CD14-positive monocyte (primary cell): Measurements from ENCODE around the gene RXFP2. TPM values are rescaled to one million over a fixed set of nuclear protein-coding genes. Genes with fewer than 3 reads are reported as not detected.

Experiments used
- DNase-seq, 3 donors: peaks; one replicate each; pipeline ENCODE4 v3.0.0-alpha.2; 2011 to 2022
- H2AFZ ChIP-seq: 2 replicates; pipeline ENCODE4 v1.6.0; 2012; ENCODE audit warnings: mild to moderate bottlenecking, low read depth, low read length, inconsistent platforms; ENCODE audit not compliant: insufficient read depth, poor library complexity, severe bottlenecking
- H3K27ac ChIP-seq, 2 donors: 1 replicate in 1 of 2; 2 replicates in 1 of 2; pipeline ENCODE4 v1.5.1; 2012 to 2013; ENCODE audit warnings: low read length in 2 of 2, control low read depth in 1 of 2, inconsistent platforms in 1 of 2, low read depth in 1 of 2, mild to moderate bottlenecking in 1 of 2
- H3K27me3 ChIP-seq, 2 donors: one replicate each; pipeline versions ENCODE4 v1.6.0 to v1.6.1; 2011 to 2013; ENCODE audit warnings: low read length in 2 of 2; ENCODE audit not compliant: control insufficient read depth in 2 of 2, insufficient read depth in 2 of 2
- H3K36me3 ChIP-seq, 2 donors: replicated peaks in 1 of 2; 1 replicate in 1 of 2; 2 replicates in 1 of 2; pipeline versions ENCODE4 v1.5.1 to v1.6.1; 2012 to 2013; ENCODE audit warnings: low read length in 2 of 2, control low read depth in 1 of 2, inconsistent platforms in 1 of 2, mild to moderate bottlenecking in 1 of 2; ENCODE audit not compliant: insufficient read depth in 2 of 2, control insufficient read depth in 1 of 2
- H3K4me1 ChIP-seq, 2 donors: 1 replicate in 1 of 2; 2 replicates in 1 of 2; pipeline versions ENCODE4 v1.5.1 to v1.6.1; 2012 to 2013; ENCODE audit warnings: low read length in 2 of 2, control low read depth in 1 of 2, inconsistent platforms in 1 of 2, mild to moderate bottlenecking in 1 of 2, moderate library complexity in 1 of 2; ENCODE audit not compliant: insufficient read depth in 2 of 2, control insufficient read depth in 1 of 2
- H3K4me2 ChIP-seq: replicated peaks from 2 replicates; pipeline ENCODE3; 2012; ENCODE audit warnings: low read length, moderate library complexity, mild to moderate bottlenecking; ENCODE audit not compliant: poor library complexity, severe bottlenecking; ENCODE audit errors: extremely low read depth
- H3K4me3 ChIP-seq, 3 experiments: fragments of 200-600 bp in 1 of 3; sonication (generic) in 1 of 3; replicated peaks in 1 of 3; 1 replicate in 2 of 3; 2 replicates in 1 of 3; pipeline ENCODE4 v1.5.1; 2011 to 2013; ENCODE audit warnings: low read length in 3 of 3, mild to moderate bottlenecking in 3 of 3, control low read depth in 2 of 3, low read depth in 2 of 3, inconsistent platforms in 1 of 3, moderate library complexity in 1 of 3
- H3K79me2 ChIP-seq: 2 replicates; pipeline ENCODE4 v1.6.0; 2012; ENCODE audit warnings: mild to moderate bottlenecking, control low read depth, inconsistent platforms, low read length, moderate library complexity; ENCODE audit not compliant: insufficient read depth
- H3K9ac ChIP-seq: 2 replicates; pipeline ENCODE4 v1.6.0; 2017; ENCODE audit warnings: low read length, mild to moderate bottlenecking; ENCODE audit not compliant: insufficient read depth, poor library complexity, severe bottlenecking
- H3K9me3 ChIP-seq, 2 donors: replicated peaks in 1 of 2; 1 replicate in 1 of 2; 2 replicates in 1 of 2; pipeline versions ENCODE4 v1.5.1 to v1.6.1; 2012 to 2013; ENCODE audit warnings: low read length in 2 of 2, control low read depth in 1 of 2; ENCODE audit not compliant: control insufficient read depth in 1 of 2, insufficient read depth in 1 of 2
- H4K20me1 ChIP-seq: 2 replicates; pipeline ENCODE4 v1.6.0; 2012; ENCODE audit warnings: mild to moderate bottlenecking, low read length, control low read depth, moderate library complexity; ENCODE audit not compliant: insufficient read depth
- H3K27ac Mint-ChIP-seq, 7 donors: one replicate each; pipeline ENCODE4 v1.8.0; 2020; ENCODE audit warnings: mild to moderate bottlenecking in 7 of 7, mixed read lengths in 7 of 7, moderate library complexity in 6 of 7, inconsistent platforms in 2 of 7
- H3K27me3 Mint-ChIP-seq, 3 donors: one replicate each; pipeline ENCODE4 v1.8.0; 2021 to 2022; ENCODE audit warnings: low read depth in 3 of 3, mild to moderate bottlenecking in 3 of 3, mixed read lengths in 3 of 3, moderate library complexity in 3 of 3, inconsistent platforms in 1 of 3
- H3K36me3 Mint-ChIP-seq, 2 donors: one replicate each; pipeline ENCODE4 v1.8.0; 2020; ENCODE audit warnings: mixed read lengths in 2 of 2, inconsistent platforms in 1 of 2, mild to moderate bottlenecking in 1 of 2
- H3K4me1 Mint-ChIP-seq: one replicate; pipeline ENCODE4 v1.8.0; 2020; ENCODE audit warnings: mild to moderate bottlenecking, mixed read lengths
- H3K4me3 Mint-ChIP-seq, 2 donors: one replicate each; pipeline ENCODE4 v1.8.0; 2020; ENCODE audit warnings: mild to moderate bottlenecking in 2 of 2, mixed read lengths in 2 of 2, moderate library complexity in 1 of 2
- H3K9me3 Mint-ChIP-seq, 7 donors: one replicate each; pipeline ENCODE4 v1.8.0; 2020 to 2022; ENCODE audit warnings: mixed read lengths in 7 of 7, mild to moderate bottlenecking in 6 of 7, moderate library complexity in 6 of 7, inconsistent platforms in 2 of 7
- WGBS: methylation state at CpG from one replicate; pipeline ENCODE4 v1.1.5; 2013; ENCODE audit warnings: missing lambda C conversion rate; ENCODE audit not compliant: insufficient coverage; 5-methylcytosine and 5-hydroxymethylcytosine counted together
- intact Hi-C, 2 donors: fragments of 100-400 bp; cut with micrococcal nuclease; formaldehyde crosslinking; loops; one replicate each; pipeline versions ENCODE4 v1.15.0 to v1.15.1; 2023
- polyA plus RNA-seq, 3 donors: library from polyadenylated mRNA; depleted of rRNA in 1 of 3; unstranded in 2 of 3; stranded (reverse) in 1 of 3; fragments of 300-500 nt in 2 of 3; fragments of >200 nt in 1 of 3; fragmentation: Illumina TruSeq in 2 of 3; gene quantifications; 1 replicate in 2 of 3; 2 replicates in 1 of 3; pipeline ENCODE4 v1.2.3, GENCODE V29; 2012 to 2021
- TF ChIP-seq, protein P1 (sequence below): fragments of 200-600 bp; IDR thresholded peaks from one replicate; pipeline ENCODE4 v1.8.0; 2022; ENCODE audit warnings: antibody characterized with exemption, mild to moderate bottlenecking

RXFP2 gene
- polyA plus RNA-seq, 3 donors: 0.38 to 0.69 TPM; not detected in 1

DNA sequence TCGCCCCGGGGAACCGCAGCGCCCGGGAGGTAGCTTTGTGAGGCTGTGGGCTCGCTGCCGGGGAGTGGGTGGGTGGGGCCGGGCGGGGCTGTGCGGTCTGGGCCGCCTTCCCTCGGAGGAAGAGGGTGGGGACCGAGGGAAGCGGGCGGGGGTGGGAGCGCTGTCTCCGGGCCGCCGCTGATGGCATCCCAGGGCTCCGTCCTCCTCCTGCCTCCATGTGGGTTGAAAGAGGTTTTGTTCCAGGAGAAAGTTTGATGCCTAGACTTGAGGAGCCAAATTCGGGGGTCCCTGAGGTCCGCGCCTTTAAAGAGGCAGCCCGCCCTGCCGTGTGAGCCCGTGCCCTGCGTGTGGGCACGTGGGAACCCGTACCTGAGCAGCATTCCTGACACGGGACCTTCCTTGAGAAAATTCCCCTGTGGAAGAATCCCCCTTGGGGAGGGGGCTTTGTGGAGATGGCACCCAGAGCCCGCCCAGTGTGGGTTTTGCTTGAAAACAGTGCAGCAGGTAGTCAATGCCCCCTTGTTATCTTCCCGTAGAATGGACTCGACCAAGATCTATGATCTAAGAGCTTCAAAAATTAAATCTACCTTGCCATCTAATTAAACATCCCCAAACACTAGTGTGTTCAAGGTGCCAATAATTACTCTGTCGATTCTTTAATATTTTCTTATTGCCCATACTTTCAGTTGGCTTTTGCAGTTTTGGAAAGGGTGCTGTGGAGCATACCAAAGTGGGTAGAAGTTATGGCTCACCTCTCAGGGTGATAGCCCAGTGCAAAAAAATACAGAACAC, 107.8 kb downstream of the RXFP2 start:
- Mint-ChIP-seq H3K36me3 (peaks cover 12 to 13% of the 10 kb centered on the region in 2 donors), H3K4me1 (peaks cover 56% of the 10 kb centered on the region), H3K27ac (peak overlapping the region in 5 of 7 donors; percentile 25 to 78 (median 65)), H3K9me3 (peaks cover 0 to 2% (median 0%) of the 10 kb centered on the region in 7 donors), H3K27me3 (peaks cover 2 to 10% (median 4%) of the 10 kb centered on the region in 3 donors), H3K4me3 (peak overlapping the region; percentile 75 to 87)
- intact Hi-C loops: no loop called here
- H3K79me2 ChIP-seq: peaks cover 53% of the 10 kb centered on the region
- peak overlapping the region; percentile 49 to 77 for H3K27ac ChIP-seq
- H3K27me3 ChIP-seq: peaks cover 0 to 4% of the 10 kb centered on the region in 2 donors
- H3K9me3 ChIP-seq: no peaks in the 10 kb centered on the region
- TF ChIP-seq, protein P1, sequence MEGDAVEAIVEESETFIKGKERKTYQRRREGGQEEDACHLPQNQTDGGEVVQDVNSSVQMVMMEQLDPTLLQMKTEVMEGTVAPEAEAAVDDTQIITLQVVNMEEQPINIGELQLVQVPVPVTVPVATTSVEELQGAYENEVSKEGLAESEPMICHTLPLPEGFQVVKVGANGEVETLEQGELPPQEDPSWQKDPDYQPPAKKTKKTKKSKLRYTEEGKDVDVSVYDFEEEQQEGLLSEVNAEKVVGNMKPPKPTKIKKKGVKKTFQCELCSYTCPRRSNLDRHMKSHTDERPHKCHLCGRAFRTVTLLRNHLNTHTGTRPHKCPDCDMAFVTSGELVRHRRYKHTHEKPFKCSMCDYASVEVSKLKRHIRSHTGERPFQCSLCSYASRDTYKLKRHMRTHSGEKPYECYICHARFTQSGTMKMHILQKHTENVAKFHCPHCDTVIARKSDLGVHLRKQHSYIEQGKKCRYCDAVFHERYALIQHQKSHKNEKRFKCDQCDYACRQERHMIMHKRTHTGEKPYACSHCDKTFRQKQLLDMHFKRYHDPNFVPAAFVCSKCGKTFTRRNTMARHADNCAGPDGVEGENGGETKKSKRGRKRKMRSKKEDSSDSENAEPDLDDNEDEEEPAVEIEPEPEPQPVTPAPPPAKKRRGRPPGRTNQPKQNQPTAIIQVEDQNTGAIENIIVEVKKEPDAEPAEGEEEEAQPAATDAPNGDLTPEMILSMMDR: no peak
- peaks cover 32 to 50% of the 10 kb centered on the region in 2 donors for H3K4me1 ChIP-seq
- H4K20me1 ChIP-seq: peaks cover 17% of the 10 kb centered on the region
- peak overlapping the region; percentile 75 for H2AFZ ChIP-seq
- peak overlapping the region; percentile 69 for H3K9ac ChIP-seq
- 5% methylated on average over 32 of the region's 34 CpGs for WGBS
- peak in 1 of 3 donors; percentile 12 for DNase-seq
- peak overlapping the region; percentile 90 for H3K4me2 ChIP-seq
- H3K36me3 ChIP-seq: no peaks in the 10 kb centered on the region
- H3K4me3 ChIP-seq: peak overlapping the region; percentile 70 to 87 (median 79)

DNA sequence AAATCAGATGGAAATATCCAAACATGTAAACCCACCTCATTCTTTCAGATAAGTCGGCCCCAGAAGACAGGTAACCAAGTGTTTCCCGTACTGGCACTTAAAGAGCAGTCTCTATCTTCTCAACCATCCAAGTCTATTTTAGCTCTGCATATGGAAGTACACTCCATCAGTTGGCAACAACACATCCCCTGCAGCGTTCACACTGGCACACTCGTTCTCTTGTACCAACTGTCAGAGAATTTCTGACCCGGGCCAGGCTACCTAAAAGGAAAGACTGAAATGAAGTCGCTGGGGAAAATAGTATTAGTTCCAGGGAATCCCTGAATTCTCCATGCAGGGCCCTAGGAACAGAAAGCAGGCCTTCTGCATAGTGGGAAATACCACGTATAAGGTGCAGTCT, 109.3 kb downstream of the RXFP2 start:
- Histone ChIP-seq H3K4me2 (no peak overlapping the region), H3K9me3 (no peaks in the 10 kb centered on the region), H4K20me1 (peaks cover 17% of the 10 kb centered on the region), H3K36me3 (no peaks in the 10 kb centered on the region), H3K4me3 (no peak overlapping the region), H3K79me2 (peaks cover 58% of the 10 kb centered on the region), H3K27me3 (peaks cover 0 to 4% of the 10 kb centered on the region in 2 donors), H3K4me1 (peaks cover 32 to 50% of the 10 kb centered on the region in 2 donors), H2AFZ (no peak overlapping the region), H3K27ac (no peak overlapping the region), H3K9ac (no peak overlapping the region)
- Mint-ChIP-seq H3K4me1 (peaks cover 57% of the 10 kb centered on the region), H3K36me3 (peaks cover 13 to 25% of the 10 kb centered on the region in 2 donors), H3K27me3 (peaks cover 1 to 2% (median 2%) of the 10 kb centered on the region in 3 donors), H3K4me3 (peak overlapping the region; percentile 7 to 67), H3K9me3 (peaks cover 0 to 2% (median 0%) of the 10 kb centered on the region in 7 donors), H3K27ac (no peak overlapping the region)
- TF ChIP-seq, protein P1: no peak
- DNase-seq: no peak
- 92% methylated on average over 5 of the region's 7 CpGs for WGBS
- intact Hi-C loops: no loop called here
